ENCODE results near the gene NKRF. TPM values are rescaled to one million over a fixed set of nuclear protein-coding genes. Genes with fewer than 3 reads are reported as not detected.
A peak's percentile ranks its signal among the peaks of the same experiment; 100 is the strongest.

Gene NKRF
- total and polyA plus RNA-seq, 12 donors, result 4.2 to 13.2 (median 8.6) TPM

DNA sequence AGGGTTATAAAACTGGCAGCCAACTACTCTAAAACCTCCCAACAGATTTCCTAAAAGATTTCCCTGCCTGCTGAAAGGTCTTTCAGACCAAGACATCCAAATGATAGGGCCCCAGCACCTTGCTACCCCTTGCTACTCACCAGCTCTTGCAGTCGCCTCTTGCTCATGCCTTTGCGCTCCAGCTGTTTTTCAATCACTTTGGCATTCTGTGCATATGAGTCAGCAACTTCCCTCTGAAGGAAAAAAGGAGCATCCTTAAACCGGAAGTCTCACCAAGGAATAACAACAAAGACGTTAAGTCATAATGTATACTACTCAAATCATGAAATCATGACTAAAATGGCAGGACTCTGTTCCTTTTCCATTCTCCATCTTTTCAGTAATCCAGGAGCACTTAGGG, 65.0 kb downstream of the NKRF start:
- Histone ChIP-seq H3K36me3 (replicated peaks in 1 of 2) (peaks cover 0 to 4% of the 10 kb centered on the region in 2 donors), H3K27ac (peak overlapping the region in 1 of 5 donors; percentile 34), H3K4me1 (replicated peaks in 1 of 2) (no peaks in the 10 kb centered on the region), H3K4me3 (no peak overlapping the region), H3K9me3 (replicated peaks in 1 of 3) (no peaks in the 10 kb centered on the region), H3K27me3 (no peaks in the 10 kb centered on the region)
- DNase-seq, result no peak
- WGBS, 4 donors, result 47 to 64% (median 55%) methylated on average over 4 of the region's 4 CpGs
- TF ChIP-seq CTCF (IDR thresholded peaks at IDR 0.05) (no peak), POLR2A (IDR thresholded peaks at IDR 0.05) (no peak)
- intact Hi-C loops (cut with DNase I), result no loop called here

- intact Hi-C loops (cut with DNase I), result no loop called here
- no peaks in the 10 kb centered on the region for H3K4me1 ChIP-seq (replicated peaks in 1 of 2)
- 38 to 51% (median 46%) methylated on average over 2 of the region's 2 CpGs for WGBS, 4 donors
Measured at GRCh38 chrX:119539872-119540271, 66.4 kb downstream of the NKRF start.

More at GRCh38 chrX:119539872-119540271, 66.4 kb downstream of the NKRF start:
- Histone ChIP-seq H3K27ac (no peak overlapping the region), H3K9me3 (replicated peaks in 1 of 3) (no peaks in the 10 kb centered on the region), H3K27me3 (no peaks in the 10 kb centered on the region), H3K4me3 (no peak overlapping the region), H3K36me3 (replicated peaks in 1 of 2) (peaks cover 0 to 4% of the 10 kb centered on the region in 2 donors)
- no peak for DNase-seq
- TF ChIP-seq POLR2A (IDR thresholded peaks at IDR 0.05), result no peak
- no peak for TF ChIP-seq CTCF (IDR thresholded peaks at IDR 0.05)

MicroRNAs encoded within 50 kb of the gene (microRNA counts, 767-probe panel; counts per million panel counts)
- 0 counts per million in 2 donors for microRNA hsa-miR-766-3p

Small RNA genes lying within 50 kb of the gene (microRNA-seq; reads per million reads assigned to microRNA genes)
- gene MIR766, result 68.8 to 291 (median 131) reads per million in 3 donors

Small RNA genes lying within 50 kb of the gene (small RNA-seq; reads per million reads assigned to genes)
- gene MIR766, result 5.0 to 7.8 reads per million in 2 donors

Other genes with a start within 250 kb of the NKRF start
- gene SLC25A43, start 207.1 kb downstream of the NKRF start, total RNA-seq, result 10 to 100 TPM in 1 of 9 donors, 1 to 10 TPM in 6, under 1 TPM in 2; 0.72 to 10.2 (median 3.2) TPM
- 1 to 10 TPM; 4.1 to 7.5 (median 5.4) TPM for gene SLC25A43, start 207.1 kb downstream of the NKRF start, polyA plus RNA-seq
- 100 to 1,000 TPM; 102 to 313 (median 221) TPM for gene SLC25A5, start 138.0 kb downstream of the NKRF start, total RNA-seq
- gene SLC25A5, start 138.0 kb downstream of the NKRF start, polyA plus RNA-seq, result 100 to 1,000 TPM in 1 of 3 donors, 10 to 100 TPM in 2; 65.2 to 245 (median 77.5) TPM
- 10 to 100 TPM; 15.9 to 32.0 (median 22.6) TPM for gene STEEP1, start 41.0 kb downstream of the NKRF start, total RNA-seq
- gene STEEP1, start 41.0 kb downstream of the NKRF start, polyA plus RNA-seq, result 10 to 100 TPM in 1 of 3 donors, 1 to 10 TPM in 2; 7.0 to 30.9 (median 8.5) TPM
- gene UBE2A, start 31.9 kb downstream of the NKRF start, total RNA-seq, result 10 to 100 TPM; 18.3 to 43.1 (median 35.6) TPM
- gene UBE2A, start 31.9 kb downstream of the NKRF start, polyA plus RNA-seq, result 10 to 100 TPM; 31.2 to 88.4 (median 33.2) TPM
- gene SEPTIN6, start 86.7 kb upstream of the NKRF start, total RNA-seq, result 100 to 1,000 TPM in 8 of 9 donors, 10 to 100 TPM in 1; 86.5 to 204 (median 128) TPM
- 100 to 1,000 TPM in 1 of 3 donors, 10 to 100 TPM in 2; 42.4 to 332 (median 78.6) TPM for gene SEPTIN6, start 86.7 kb upstream of the NKRF start, polyA plus RNA-seq
- gene SOWAHD, start 152.2 kb upstream of the NKRF start, total RNA-seq, result 1 to 10 TPM in 6 of 9 donors, under 1 TPM in 2, not detected in 1; 0.33 to 5.9 (median 1.4) TPM
- gene SOWAHD, start 152.2 kb upstream of the NKRF start, polyA plus RNA-seq, result 1 to 10 TPM in 1 of 3 donors, under 1 TPM in 2; 0.13 to 1.4 (median 0.47) TPM
- gene RPL39, start 185.2 kb upstream of the NKRF start, total RNA-seq, result 1,000 to 10,000 TPM in 8 of 9 donors, 100 to 1,000 TPM in 1; 797 to 3,528 (median 1,914) TPM
- gene RPL39, start 185.2 kb upstream of the NKRF start, polyA plus RNA-seq, result 1,000 to 10,000 TPM; 2,112 to 4,409 (median 2,406) TPM
- gene UPF3B, start 246.5 kb upstream of the NKRF start, total RNA-seq, result 1 to 10 TPM in 8 of 9 donors, under 1 TPM in 1; 0.95 to 6.2 (median 4.1) TPM
- gene UPF3B, start 246.5 kb upstream of the NKRF start, polyA plus RNA-seq, result 10 to 100 TPM; 11.0 to 27.1 (median 14.0) TPM